ENCODE results near the gene RPL36. TPM values are rescaled to one million over a fixed set of nuclear protein-coding genes. Genes with fewer than 3 reads are reported as not detected.
A peak's percentile ranks its signal among the peaks of the same experiment; 100 is the strongest.

The RPL36 gene
- total and polyA plus RNA-seq, 9 of the 15 experiments (the other 6 are each of a cell fraction or from before 2014, with no cell fraction given), result 350 to 3,412 (median 1,507) TPM

DNA sequence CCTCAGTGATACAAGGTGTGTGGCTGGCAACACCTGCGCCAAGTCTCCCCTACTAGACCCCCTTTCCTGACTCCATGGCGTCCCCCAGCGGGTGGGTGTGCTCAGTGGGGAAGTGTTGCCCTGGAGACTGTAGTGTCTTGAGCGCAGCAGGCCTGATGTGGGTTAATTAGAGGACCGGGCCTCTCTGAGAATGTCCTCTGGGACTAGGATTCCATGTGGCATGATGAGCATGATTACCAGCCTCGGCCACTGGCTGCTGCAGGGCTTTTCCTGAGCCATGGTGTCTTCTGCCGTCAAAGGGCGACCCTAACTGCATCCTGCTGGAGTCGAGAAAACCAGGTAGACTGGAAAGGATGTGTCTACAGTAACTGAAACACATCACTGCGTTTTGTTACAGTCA is 37.8 kb upstream of the RPL36 start:
- 0 out of 2 replicates have a peak, but pooled peaks have one; percentile 20 for TF ChIP-seq POLR2H (tag; IDR thresholded peaks at IDR 0.05; ENCODE audit: low read depth)
- no peak for TF ChIP-seq JUND (IDR thresholded peaks at IDR 0.05; ENCODE audit: borderline replicate concordance, low read depth, low read length)
- TF ChIP-seq JUND (tag; IDR thresholded peaks at IDR 0.05; ENCODE audit: borderline replicate concordance, low read depth, low read length), result no peak
- BruUV-seq (replicated peaks), result no TSS peak
- no peaks in the 10 kb centered on the region for H3K4me1 ChIP-seq (replicated peaks in 1 of 2; ENCODE audit: control insufficient read depth in 2 of 2, insufficient read depth in 2 of 2, low read length in 2 of 2)
- FAIRE-seq (no peak), ATAC-seq (no peak), DNase-seq (ENCODE audit: extremely low read depth in 1 of 4, low spot score in 3 of 4) (no peak)
- no peak overlapping the region for H3K27ac ChIP-seq (ENCODE audit: extremely low read depth, low read depth, low read length)
- H4K20me1 ChIP-seq (replicated peaks; ENCODE audit: control insufficient read depth, insufficient read depth, low read length), result peaks cover 2% of the 10 kb centered on the region; the same call in 1 of the 2 replicates
- H3K27me3 ChIP-seq (ENCODE audit: control insufficient read depth in 2 of 2, insufficient read depth in 2 of 2, low read length in 2 of 2), result no peaks in the 10 kb centered on the region
- intact Hi-C loops (cut with micrococcal nuclease), result no loop called here
- no peak overlapping the region for H2AFZ ChIP-seq (ENCODE audit: low read depth, low read length)
- in situ Hi-C loops (cut with MboI), result no loop called here
- no peak overlapping the region for H3K4me3 ChIP-seq
- WGBS (ENCODE audit: insufficient coverage, low coverage, missing lambda C conversion rate), result 97% methylated on average over 10 of the region's 10 CpGs
- peaks cover 89% of the 10 kb centered on the region for H3K36me3 ChIP-seq (ENCODE audit: control insufficient read depth, insufficient read depth, low read length)
- H3K4me2 ChIP-seq (ENCODE audit: insufficient read depth, low read length), result no peak overlapping the region
- peaks cover 2% of the 10 kb centered on the region; the same call in 1 of the 3 replicates for H3K79me2 ChIP-seq (ENCODE audit: control insufficient read depth, insufficient read depth, low read length)
- CTCF ChIA-PET (ENCODE audit: low intra/inter-chr PET ratio), result no interaction called here
- H3K9ac ChIP-seq (ENCODE audit: insufficient read depth in 1 of 2, low read depth in 2 of 2, low read length in 2 of 2), result no peak overlapping the region
- H3K9me3 ChIP-seq (replicated peaks; ENCODE audit: control insufficient read depth, insufficient read depth, low read depth, low read length), result no peaks in the 10 kb centered on the region
- no peaks in the 10 kb centered on the region for H3K9me1 ChIP-seq (ENCODE audit: control insufficient read depth, insufficient read depth, low read length)
- POLR2A ChIA-PET, result no interaction called here

- H3K79me2 ChIP-seq (ENCODE audit: control insufficient read depth, insufficient read depth, low read length), result no peaks in the 10 kb centered on the region
- ATAC-seq (no peak), FAIRE-seq (no peak), DNase-seq (ENCODE audit: extremely low read depth in 1 of 4, low spot score in 3 of 4) (no peak)
- peaks cover 93% of the 10 kb centered on the region for H3K36me3 ChIP-seq (ENCODE audit: control insufficient read depth, insufficient read depth, low read length)
- CTCF ChIA-PET (ENCODE audit: low intra/inter-chr PET ratio), result no interaction called here
- no peaks in the 10 kb centered on the region for H3K4me1 ChIP-seq (replicated peaks in 1 of 2; ENCODE audit: control insufficient read depth in 2 of 2, insufficient read depth in 2 of 2, low read length in 2 of 2)
- no peaks in the 10 kb centered on the region for H3K9me3 ChIP-seq (replicated peaks; ENCODE audit: control insufficient read depth, insufficient read depth, low read depth, low read length)
- H2AFZ ChIP-seq (ENCODE audit: low read depth, low read length), result no peak overlapping the region
- intact Hi-C loops (cut with micrococcal nuclease) (no loop called here), in situ Hi-C loops (cut with MboI) (no loop called here)
- H4K20me1 ChIP-seq (replicated peaks; ENCODE audit: control insufficient read depth, insufficient read depth, low read length), result peaks cover 2% of the 10 kb centered on the region; the same call in 1 of the 2 replicates
- 89% methylated on average over 5 of the region's 5 CpGs for WGBS (ENCODE audit: insufficient coverage, low coverage, missing lambda C conversion rate)
- H3K9me1 ChIP-seq (ENCODE audit: control insufficient read depth, insufficient read depth, low read length), result no peaks in the 10 kb centered on the region
- H3K27me3 ChIP-seq (ENCODE audit: control insufficient read depth in 2 of 2, insufficient read depth in 2 of 2, low read length in 2 of 2), result no peaks in the 10 kb centered on the region
- BruUV-seq (replicated peaks), result no TSS peak
- POLR2A ChIA-PET, result interaction anchor here (0.6 to 1.5 kb wide), 7 partner anchors 10 to 45 kb away, joined by 3 to 5 read pairs (median 3); no protein-coding TSS in a partner anchor
- no peak overlapping the region for H3K4me3 ChIP-seq
- no peak overlapping the region for H3K9ac ChIP-seq (ENCODE audit: insufficient read depth in 1 of 2, low read depth in 2 of 2, low read length in 2 of 2)
- no peak overlapping the region for H3K27ac ChIP-seq (ENCODE audit: extremely low read depth, low read depth, low read length)
- H3K4me2 ChIP-seq (ENCODE audit: insufficient read depth, low read length), result no peak overlapping the region
- TF ChIP-seq, protein P1, sequence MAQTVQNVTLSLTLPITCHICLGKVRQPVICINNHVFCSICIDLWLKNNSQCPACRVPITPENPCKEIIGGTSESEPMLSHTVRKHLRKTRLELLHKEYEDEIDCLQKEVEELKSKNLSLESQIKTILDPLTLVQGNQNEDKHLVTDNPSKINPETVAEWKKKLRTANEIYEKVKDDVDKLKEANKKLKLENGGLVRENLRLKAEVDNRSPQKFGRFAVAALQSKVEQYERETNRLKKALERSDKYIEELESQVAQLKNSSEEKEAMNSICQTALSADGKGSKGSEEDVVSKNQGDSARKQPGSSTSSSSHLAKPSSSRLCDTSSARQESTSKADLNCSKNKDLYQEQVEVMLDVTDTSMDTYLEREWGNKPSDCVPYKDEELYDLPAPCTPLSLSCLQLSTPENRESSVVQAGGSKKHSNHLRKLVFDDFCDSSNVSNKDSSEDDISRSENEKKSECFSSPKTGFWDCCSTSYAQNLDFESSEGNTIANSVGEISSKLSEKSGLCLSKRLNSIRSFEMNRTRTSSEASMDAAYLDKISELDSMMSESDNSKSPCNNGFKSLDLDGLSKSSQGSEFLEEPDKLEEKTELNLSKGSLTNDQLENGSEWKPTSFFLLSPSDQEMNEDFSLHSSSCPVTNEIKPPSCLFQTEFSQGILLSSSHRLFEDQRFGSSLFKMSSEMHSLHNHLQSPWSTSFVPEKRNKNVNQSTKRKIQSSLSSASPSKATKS (CRISPR knock-in tag; IDR thresholded peaks at IDR 0.05), result no peak
- TF ChIP-seq SETDB1 (IDR thresholded peaks at IDR 0.05; ENCODE audit: low read length), result no peak
- TF ChIP-seq IRF9 (tag; IDR thresholded peaks at IDR 0.05), result no peak
- no peak for TF ChIP-seq CREB1 (IDR thresholded peaks at IDR 0.05)
- no peak for TF ChIP-seq CREB1 (CRISPR knock-in tag; IDR thresholded peaks at IDR 0.05)
- no peak for TF ChIP-seq NRF1 (conservative IDR thresholded peaks at IDR 0.05 in 1 of 2, IDR thresholded peaks at IDR 0.05 in 1 of 2)
- TF ChIP-seq ZNF165 (CRISPR knock-in tag; IDR thresholded peaks at IDR 0.05; ENCODE audit: borderline replicate concordance), result no peak
- TF ChIP-seq ZNF12 (CRISPR knock-in tag; IDR thresholded peaks at IDR 0.05), result no peak
- no peak for TF ChIP-seq MYNN (IDR thresholded peaks at IDR 0.05)
- no peak for TF ChIP-seq MYNN (CRISPR knock-in tag; IDR thresholded peaks at IDR 0.05)
- no peak for TF ChIP-seq EGR1 (conservative IDR thresholded peaks at IDR 0.05)
These were observed 35.2 kb upstream of the RPL36 start for GRCh38 chr19:5654931-5655330.

Measured in K562 (cell line).